ENCODE results near the gene LCA5L. TPM values are rescaled to one million over a fixed set of nuclear protein-coding genes. Genes with fewer than 3 reads are reported as not detected.
"Not testable (repeated sequence)": the region's sequence is repeated elsewhere in the genome, so short reads cannot be mapped to it uniquely, and the experiment has no call there.

The LCA5L gene
- total RNA-seq, 2 donors from 2014 or later = 0.57 TPM; not detected in 1

DNA sequence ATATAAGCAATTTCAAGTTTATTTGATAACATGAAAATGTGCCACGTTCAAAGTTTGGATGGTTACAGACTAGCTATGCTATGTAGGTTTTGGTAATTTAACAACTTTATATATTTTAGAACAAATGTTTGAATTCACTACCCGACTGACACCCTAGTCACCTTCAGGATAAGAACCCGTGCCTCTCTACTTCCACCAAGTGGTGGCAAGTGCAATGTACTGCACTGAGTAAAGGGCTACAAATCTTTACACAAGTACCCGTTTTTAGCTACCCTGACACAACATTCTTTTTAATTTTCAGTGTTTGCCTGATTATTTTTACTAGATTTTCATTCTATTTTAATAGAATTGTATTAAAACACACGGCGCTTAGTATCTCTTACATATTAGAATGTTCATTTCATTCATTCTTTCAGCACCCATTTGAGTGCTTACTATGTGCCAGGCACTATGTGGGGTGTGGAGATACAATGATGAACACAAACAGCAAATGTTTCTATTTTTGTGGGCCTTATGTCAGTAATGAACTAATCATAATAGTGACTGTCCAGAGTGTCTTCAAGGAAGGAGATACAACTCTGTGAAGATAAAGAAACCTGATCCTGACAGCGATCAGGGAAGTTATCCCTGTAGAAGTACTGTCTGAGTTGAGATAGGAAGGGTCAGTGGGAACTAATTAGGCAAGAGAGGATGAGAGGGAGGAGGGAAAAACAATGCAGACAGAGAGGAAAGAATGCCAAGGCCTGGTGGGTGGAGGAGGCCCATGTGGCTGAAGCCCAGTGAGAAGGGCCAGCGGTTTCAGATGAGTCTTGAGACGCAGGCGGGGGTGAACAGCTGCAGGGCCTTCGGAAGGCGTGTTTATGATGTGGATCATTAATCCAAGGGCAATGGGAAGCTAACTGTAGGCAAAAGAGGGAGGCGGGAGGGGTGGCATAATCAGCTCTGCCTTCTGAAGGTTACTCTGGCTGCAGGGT lies 3.8 kb downstream of the LCA5L start:
- peak in 1 of 3 donors; percentile 10 for DNase-seq
- Mint-ChIP-seq H3K27me3 (peaks cover 49% of the 10 kb centered on the region), H3K27ac (peak overlapping the region; percentile 24), H3K4me1 (peaks cover 12% of the 10 kb centered on the region), H3K4me3 (no peak overlapping the region), H3K36me3 (ENCODE audit: low read depth) (peaks cover 7% of the 10 kb centered on the region)
- H3K9me3 ChIP-seq (ENCODE audit: control insufficient read depth, low read length, poor library complexity, severe bottlenecking) = no peaks in the 10 kb centered on the region
- peak; percentile 48 for ATAC-seq

DNA sequence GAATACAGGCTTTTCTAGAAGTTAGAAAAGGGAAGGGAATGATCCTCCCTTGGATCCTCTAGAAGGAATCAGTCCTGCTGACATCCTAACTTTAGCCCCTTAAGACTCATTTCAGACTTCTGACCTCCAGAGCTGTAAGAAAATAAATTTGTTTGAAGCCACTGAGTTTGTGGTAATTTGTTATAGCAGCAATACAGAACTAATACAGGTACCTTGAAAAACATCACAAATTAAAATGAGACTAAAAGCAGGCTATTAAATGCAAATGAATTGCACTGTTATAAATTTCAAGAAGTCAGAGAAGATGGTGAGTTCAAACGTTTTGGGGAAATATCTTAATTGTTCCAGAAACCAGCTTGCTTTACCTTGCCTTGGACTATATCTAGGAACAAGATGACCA lies 6.3 kb downstream of the LCA5L start:
- H3K9me3 ChIP-seq (ENCODE audit: control insufficient read depth, low read length, poor library complexity, severe bottlenecking) = no peaks in the 10 kb centered on the region
- Mint-ChIP-seq H3K27ac (no peak overlapping the region), H3K36me3 (ENCODE audit: low read depth) (peaks cover 9% of the 10 kb centered on the region), H3K4me1 (peaks cover 4% of the 10 kb centered on the region), H3K27me3 (peaks cover 45% of the 10 kb centered on the region), H3K4me3 (no peak overlapping the region)
- DNase-seq (no peak), ATAC-seq (no peak)

- no peak for DNase-seq
- no peaks in the 10 kb centered on the region for H3K9me3 ChIP-seq (ENCODE audit: control insufficient read depth, low read length, poor library complexity, severe bottlenecking)
- no peak for ATAC-seq
- no peak overlapping the region for H3K4me3 Mint-ChIP-seq
- H3K27me3 Mint-ChIP-seq = peaks cover 29% of the 10 kb centered on the region
- no peak overlapping the region for H3K27ac Mint-ChIP-seq
- H3K4me1 Mint-ChIP-seq = no peaks in the 10 kb centered on the region
- peaks cover 3% of the 10 kb centered on the region for H3K36me3 Mint-ChIP-seq (ENCODE audit: low read depth)
These were observed 10.6 kb downstream of the LCA5L start for GRCh38 chr21:39434950-39435349.

DNA sequence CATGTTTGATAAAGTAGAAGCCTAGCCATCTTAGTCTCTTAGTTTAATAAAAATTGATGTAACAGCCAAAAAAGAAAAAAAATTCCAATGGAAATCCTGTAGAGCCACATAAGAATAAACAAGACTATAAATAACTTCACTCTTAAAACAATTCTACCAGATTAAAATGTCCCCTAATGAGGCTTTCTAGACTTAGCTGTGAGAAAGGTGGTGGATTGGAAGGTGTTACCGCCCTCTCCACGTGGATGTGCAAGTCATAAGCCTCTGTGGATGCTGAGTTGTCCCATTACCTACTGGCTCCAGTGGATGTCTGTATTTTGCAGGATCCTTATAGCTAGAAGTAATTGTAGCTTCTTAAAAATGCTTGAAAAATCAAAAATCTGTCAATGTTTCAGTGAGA lies 14.6 kb downstream of the LCA5L start:
- no peak for DNase-seq
- H3K9me3 ChIP-seq (ENCODE audit: control insufficient read depth, low read length, poor library complexity, severe bottlenecking) = no peaks in the 10 kb centered on the region
- no peak overlapping the region for H3K4me3 Mint-ChIP-seq
- peaks cover 13% of the 10 kb centered on the region for H3K27me3 Mint-ChIP-seq
- no peaks in the 10 kb centered on the region for H3K4me1 Mint-ChIP-seq
- no peak overlapping the region for H3K27ac Mint-ChIP-seq
- no peak for ATAC-seq
- no peaks in the 10 kb centered on the region for H3K36me3 Mint-ChIP-seq (ENCODE audit: low read depth)

- Mint-ChIP-seq H3K27me3 (peaks cover 13% of the 10 kb centered on the region), H3K4me3 (no peak overlapping the region), H3K4me1 (no peaks in the 10 kb centered on the region), H3K36me3 (ENCODE audit: low read depth) (no peaks in the 10 kb centered on the region), H3K27ac (no peak overlapping the region)
- H3K9me3 ChIP-seq (ENCODE audit: control insufficient read depth, low read length, poor library complexity, severe bottlenecking) = no peaks in the 10 kb centered on the region
- DNase-seq = no peak
- ATAC-seq = no peak
These were observed 15.1 kb downstream of the LCA5L start for GRCh38 chr21:39430457-39430856.

GRCh38 chr21:39430016-39430415 lies 15.6 kb downstream of the LCA5L start:
- no peak for ATAC-seq
- no peaks in the 10 kb centered on the region for H3K4me1 Mint-ChIP-seq

GRCh38 chr21:39429445-39429844 lies 16.1 kb downstream of the LCA5L start:
- H3K27me3 Mint-ChIP-seq = peaks cover 13% of the 10 kb centered on the region
- H3K4me3 Mint-ChIP-seq = no peak overlapping the region
- no peak overlapping the region for H3K27ac Mint-ChIP-seq
- no peaks in the 10 kb centered on the region for H3K9me3 ChIP-seq (ENCODE audit: control insufficient read depth, low read length, poor library complexity, severe bottlenecking)
- no peak for ATAC-seq
- no peaks in the 10 kb centered on the region for H3K4me1 Mint-ChIP-seq
- H3K36me3 Mint-ChIP-seq (ENCODE audit: low read depth) = no peaks in the 10 kb centered on the region
- no peak for DNase-seq

More at GRCh38 chr21:39430016-39430415, 15.6 kb downstream of the LCA5L start:
- no peaks in the 10 kb centered on the region for H3K36me3 Mint-ChIP-seq (ENCODE audit: low read depth)
- DNase-seq = no peak
- H3K4me3 Mint-ChIP-seq = no peak overlapping the region
- H3K27ac Mint-ChIP-seq = no peak overlapping the region
- no peaks in the 10 kb centered on the region for H3K9me3 ChIP-seq (ENCODE audit: control insufficient read depth, low read length, poor library complexity, severe bottlenecking)
- H3K27me3 Mint-ChIP-seq = peaks cover 13% of the 10 kb centered on the region

GRCh38 chr21:39422527-39423241 lies 22.9 kb downstream of the LCA5L start:
- DNase-seq = no peak
- no peak overlapping the region for H3K4me3 Mint-ChIP-seq

GRCh38 chr21:39419204-39419603 lies 26.4 kb downstream of the LCA5L start:
- not testable (repeated sequence) for H3K4me3 Mint-ChIP-seq; DNase-seq; H3K27ac Mint-ChIP-seq; H3K4me1 Mint-ChIP-seq; H3K9me3 ChIP-seq (ENCODE audit: control insufficient read depth, low read length, poor library complexity, severe bottlenecking); H3K27me3 Mint-ChIP-seq; H3K36me3 Mint-ChIP-seq (ENCODE audit: low read depth); ATAC-seq

More at GRCh38 chr21:39422527-39423241, 22.9 kb downstream of the LCA5L start:
- H3K9me3 ChIP-seq (ENCODE audit: control insufficient read depth, low read length, poor library complexity, severe bottlenecking) = no peaks in the 10 kb centered on the region
- H3K27ac Mint-ChIP-seq = no peak overlapping the region
- no peaks in the 10 kb centered on the region for H3K36me3 Mint-ChIP-seq (ENCODE audit: low read depth)
- peaks cover 6% of the 10 kb centered on the region for H3K27me3 Mint-ChIP-seq
- ATAC-seq = no peak
- H3K4me1 Mint-ChIP-seq = no peaks in the 10 kb centered on the region

DNA sequence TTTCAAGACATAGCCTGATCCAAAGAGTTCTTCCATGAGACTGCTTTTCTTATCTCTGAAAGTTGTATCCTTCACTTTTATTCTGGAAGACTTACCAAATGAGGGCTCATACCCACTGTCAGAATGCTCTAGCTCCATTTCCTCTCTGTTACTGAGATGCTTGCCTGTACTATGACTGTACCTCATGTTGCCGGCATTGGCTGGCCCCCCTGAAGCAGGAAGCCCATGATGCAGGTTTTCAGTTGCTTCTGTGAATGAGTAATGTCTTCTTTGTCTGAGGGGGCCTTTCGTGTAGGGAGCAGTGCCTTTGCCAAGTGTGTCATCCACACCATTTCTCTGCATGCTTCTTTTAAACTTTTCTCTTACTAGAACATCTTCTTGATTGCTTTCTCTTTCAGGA lies 39.5 kb downstream of the LCA5L start:
- H3K4me1 Mint-ChIP-seq = no peaks in the 10 kb centered on the region
- ATAC-seq (no peak), DNase-seq (no peak)
- H3K4me3 Mint-ChIP-seq = no peak overlapping the region
- no peak overlapping the region for H3K27ac Mint-ChIP-seq
- no peaks in the 10 kb centered on the region for H3K27me3 Mint-ChIP-seq
- no peaks in the 10 kb centered on the region for H3K9me3 ChIP-seq (ENCODE audit: control insufficient read depth, low read length, poor library complexity, severe bottlenecking)
- H3K36me3 Mint-ChIP-seq (ENCODE audit: low read depth) = peaks cover 5% of the 10 kb centered on the region

DNA sequence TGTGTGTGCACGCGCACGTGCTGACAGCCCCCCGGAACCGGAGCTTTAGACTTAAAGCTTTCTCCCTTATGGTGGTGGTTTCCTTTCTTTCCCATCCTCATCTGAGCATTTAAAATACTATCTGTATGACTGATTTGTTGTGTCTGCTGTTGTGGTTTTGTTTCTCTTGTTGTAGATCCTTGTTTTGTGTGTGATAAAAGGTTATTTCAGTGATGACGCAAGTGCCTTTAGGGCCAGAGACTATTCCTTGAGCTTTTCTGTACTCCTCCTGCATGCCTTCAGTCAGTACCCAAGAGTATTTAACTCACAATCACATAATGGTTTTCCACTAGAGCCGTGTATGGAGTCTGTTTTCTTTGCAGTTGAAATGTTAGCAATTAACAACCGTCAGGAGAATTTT lies 45.4 kb downstream of the LCA5L start:
- H3K27ac Mint-ChIP-seq = no peak overlapping the region
- H3K27me3 Mint-ChIP-seq = no peaks in the 10 kb centered on the region
- no peaks in the 10 kb centered on the region for H3K9me3 ChIP-seq (ENCODE audit: control insufficient read depth, low read length, poor library complexity, severe bottlenecking)
- H3K4me1 Mint-ChIP-seq = peaks cover 4% of the 10 kb centered on the region
- ATAC-seq = no peak
- H3K36me3 Mint-ChIP-seq (ENCODE audit: low read depth) = peaks cover 3% of the 10 kb centered on the region
- peak overlapping the region; percentile 12 for H3K4me3 Mint-ChIP-seq
- DNase-seq = no peak

GRCh38 chr21:39397646-39398385 lies 47.8 kb downstream of the LCA5L start:
- peaks cover 6% of the 10 kb centered on the region for H3K36me3 Mint-ChIP-seq (ENCODE audit: low read depth)
- H3K27ac Mint-ChIP-seq = no peak overlapping the region
- H3K4me3 Mint-ChIP-seq = no peak overlapping the region
- no peaks in the 10 kb centered on the region for H3K27me3 Mint-ChIP-seq
- ATAC-seq (no peak), DNase-seq (no peak)
- peaks cover 4% of the 10 kb centered on the region for H3K4me1 Mint-ChIP-seq
- H3K9me3 ChIP-seq (ENCODE audit: control insufficient read depth, low read length, poor library complexity, severe bottlenecking) = no peaks in the 10 kb centered on the region

DNA sequence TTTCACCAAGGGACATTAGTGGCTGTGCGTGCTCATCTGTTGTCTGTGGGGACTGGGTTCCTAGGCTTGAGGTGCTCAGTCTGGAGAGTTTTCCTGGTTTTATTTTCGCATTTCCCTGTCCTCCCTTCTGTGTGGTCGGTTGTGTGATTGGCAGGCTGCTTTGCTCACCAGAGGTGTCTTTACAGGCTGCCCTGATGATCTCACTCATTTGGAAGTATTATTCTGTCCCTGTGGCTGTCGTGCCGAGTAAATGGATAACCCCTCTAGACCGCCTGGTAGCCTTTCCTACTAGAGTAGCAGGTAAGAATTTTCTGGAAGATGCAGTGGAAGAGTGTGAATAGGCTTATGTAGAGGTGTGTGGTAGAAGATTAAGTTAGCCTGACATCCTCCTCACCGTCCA lies 52.6 kb downstream of the LCA5L start:
- Mint-ChIP-seq H3K27me3 (no peaks in the 10 kb centered on the region), H3K27ac (no peak overlapping the region), H3K4me1 (peaks cover 13% of the 10 kb centered on the region), H3K36me3 (ENCODE audit: low read depth) (peaks cover 4% of the 10 kb centered on the region), H3K4me3 (no peak overlapping the region)
- ATAC-seq (no peak), DNase-seq (no peak)
- no peaks in the 10 kb centered on the region for H3K9me3 ChIP-seq (ENCODE audit: control insufficient read depth, low read length, poor library complexity, severe bottlenecking)

Measured in T-helper 17 cell (primary cell).